ENCODE measurements around the gene PCSK4. TPM values are rescaled to one million over a fixed set of nuclear protein-coding genes. Genes with fewer than 3 reads are reported as not detected.
A peak's percentile ranks its signal among the peaks of the same experiment; 100 is the strongest.
"Not testable (repeated sequence)": the region's sequence is repeated elsewhere in the genome, so short reads cannot be mapped to it uniquely, and the experiment has no call there.

The PCSK4 gene
- total RNA-seq, 1 experiment from 2014 or later, result 0.96 TPM

- DNase-seq (ENCODE audit: low read depth), result peak; percentile 70
Observed at GRCh38 chr19:1453525-1454364, 36.4 kb downstream of the PCSK4 start.

- no peak for DNase-seq (ENCODE audit: low read depth)
Observed at GRCh38 chr19:1452802-1453524, 37.2 kb downstream of the PCSK4 start.

DNA sequence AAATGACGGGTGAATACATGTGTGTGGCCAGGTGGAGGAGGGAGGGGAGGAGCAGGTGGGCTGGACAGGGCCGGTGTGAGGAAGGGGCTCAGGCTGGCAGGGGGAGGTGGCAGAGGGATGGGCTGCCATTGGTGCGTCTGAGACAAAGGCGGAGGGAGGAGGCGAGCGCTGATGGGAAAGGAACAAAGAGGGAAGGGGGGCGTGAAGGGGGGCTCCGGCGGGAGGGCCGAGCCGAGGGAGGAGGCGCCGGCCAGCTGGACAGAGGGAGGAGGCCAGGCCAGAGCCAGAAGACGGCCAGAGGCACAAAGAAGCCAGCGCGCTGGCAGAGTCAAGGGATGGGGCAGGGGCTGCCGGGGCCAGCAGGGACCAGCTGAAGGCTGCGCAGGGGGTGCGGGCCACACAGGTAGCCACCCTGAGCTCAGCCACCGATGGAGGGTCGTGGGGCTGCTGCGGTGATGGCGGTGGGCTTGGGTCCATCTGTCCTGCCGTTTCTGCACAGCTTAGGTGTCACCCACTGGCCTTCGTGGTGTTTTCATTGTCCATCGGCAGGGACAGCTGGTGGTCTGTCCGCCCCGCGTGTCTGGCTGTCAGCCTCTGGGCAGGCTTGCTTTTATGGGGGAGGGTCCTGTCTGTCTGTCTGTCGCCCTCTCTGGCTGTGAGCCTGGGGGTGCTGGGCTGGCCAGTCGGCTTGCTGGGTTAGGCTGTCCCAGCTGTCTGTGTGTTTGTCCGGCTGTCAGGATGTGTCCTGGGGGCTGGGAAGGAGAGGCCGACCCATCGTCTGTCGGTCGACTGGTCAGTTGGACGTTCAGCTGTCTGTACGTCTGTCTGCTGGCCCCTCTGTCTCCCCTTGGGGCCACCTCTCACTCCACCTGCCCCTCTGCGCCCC lies 38.0 kb downstream of the PCSK4 start:
- no peak for DNase-seq (ENCODE audit: low read depth)

GRCh38 chr19:1450735-1451731 lies 39.1 kb downstream of the PCSK4 start:
- no peak for DNase-seq (ENCODE audit: low read depth)

DNA sequence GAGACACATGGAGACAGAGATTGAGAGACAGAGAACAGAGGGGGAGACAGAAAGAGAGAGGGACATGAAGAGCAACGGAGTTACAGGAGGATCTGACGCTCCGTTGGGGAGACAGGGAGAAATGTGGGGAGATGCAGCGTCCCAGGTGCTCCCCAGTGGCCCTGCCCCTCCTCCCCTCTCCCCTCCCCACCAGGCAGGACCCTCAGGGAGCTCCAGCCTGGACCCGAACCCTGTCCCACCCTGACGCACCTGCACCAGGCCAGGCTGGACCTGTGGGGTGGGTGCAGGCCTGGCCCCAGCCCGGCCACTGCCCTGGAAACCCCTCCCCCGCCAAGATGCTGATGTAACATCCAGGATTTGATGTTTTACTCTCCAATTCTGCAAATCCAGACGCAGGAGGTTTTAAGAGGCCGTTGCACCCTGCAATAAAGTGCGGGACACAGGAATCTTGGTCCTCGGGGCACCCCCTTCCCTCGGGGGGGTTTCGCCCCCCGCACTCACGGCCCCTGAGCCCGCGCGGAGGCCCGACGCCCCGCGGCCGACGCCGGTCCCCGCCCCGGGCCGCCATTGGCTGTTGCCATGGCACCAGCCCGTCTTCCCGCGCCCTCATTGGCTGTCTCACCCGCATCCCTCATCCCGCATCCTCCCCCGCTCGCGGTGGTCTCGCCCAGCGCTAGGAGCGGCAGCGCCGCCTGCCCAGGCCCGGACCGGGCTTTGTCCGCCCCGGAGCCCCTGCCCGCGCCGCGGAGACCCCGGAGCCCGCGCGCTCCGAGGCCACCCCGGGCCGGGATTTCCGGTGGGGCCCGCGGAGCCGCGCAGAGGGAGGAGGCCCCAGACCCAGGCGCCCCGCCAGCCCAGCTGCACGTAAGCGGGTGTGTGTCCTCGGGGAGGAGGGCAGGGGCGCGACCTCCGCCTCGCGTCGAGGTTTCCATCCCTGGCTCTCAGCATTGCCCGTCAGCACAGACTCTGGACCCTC lies 40.4 kb downstream of the PCSK4 start, which contains the start of gene APC2:
Gene APC2 (plus strand): TSS at position 655 of the 976 bp plus-strand sequence. CDS start 2,881 bp downstream, outside the sequence.
- no peak for DNase-seq (ENCODE audit: low read depth)

DNA sequence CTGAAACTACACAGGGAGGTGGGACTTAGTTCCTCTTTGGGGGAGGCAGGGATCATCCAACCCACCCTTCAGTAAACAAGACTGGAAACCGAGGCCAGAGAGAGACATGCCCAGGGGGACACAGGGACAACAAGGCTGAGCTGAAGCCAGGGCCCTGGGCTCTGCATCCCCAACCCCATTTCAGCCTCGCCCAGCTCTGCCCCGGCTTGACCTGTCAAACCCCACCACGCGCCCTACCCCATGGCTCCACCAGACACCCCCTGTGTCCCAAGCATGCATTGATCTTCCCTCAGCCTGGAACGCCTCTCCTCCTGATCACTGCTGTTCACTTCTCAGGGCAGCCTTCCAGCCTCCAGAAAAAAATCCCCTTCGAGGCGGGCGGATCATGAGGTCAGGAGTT lies 42.2 kb downstream of the PCSK4 start:
- DNase-seq (ENCODE audit: low read depth), result no peak

- no peak for DNase-seq (ENCODE audit: low read depth)
Observed at GRCh38 chr19:1447504-1447903, 42.6 kb downstream of the PCSK4 start.

DNA sequence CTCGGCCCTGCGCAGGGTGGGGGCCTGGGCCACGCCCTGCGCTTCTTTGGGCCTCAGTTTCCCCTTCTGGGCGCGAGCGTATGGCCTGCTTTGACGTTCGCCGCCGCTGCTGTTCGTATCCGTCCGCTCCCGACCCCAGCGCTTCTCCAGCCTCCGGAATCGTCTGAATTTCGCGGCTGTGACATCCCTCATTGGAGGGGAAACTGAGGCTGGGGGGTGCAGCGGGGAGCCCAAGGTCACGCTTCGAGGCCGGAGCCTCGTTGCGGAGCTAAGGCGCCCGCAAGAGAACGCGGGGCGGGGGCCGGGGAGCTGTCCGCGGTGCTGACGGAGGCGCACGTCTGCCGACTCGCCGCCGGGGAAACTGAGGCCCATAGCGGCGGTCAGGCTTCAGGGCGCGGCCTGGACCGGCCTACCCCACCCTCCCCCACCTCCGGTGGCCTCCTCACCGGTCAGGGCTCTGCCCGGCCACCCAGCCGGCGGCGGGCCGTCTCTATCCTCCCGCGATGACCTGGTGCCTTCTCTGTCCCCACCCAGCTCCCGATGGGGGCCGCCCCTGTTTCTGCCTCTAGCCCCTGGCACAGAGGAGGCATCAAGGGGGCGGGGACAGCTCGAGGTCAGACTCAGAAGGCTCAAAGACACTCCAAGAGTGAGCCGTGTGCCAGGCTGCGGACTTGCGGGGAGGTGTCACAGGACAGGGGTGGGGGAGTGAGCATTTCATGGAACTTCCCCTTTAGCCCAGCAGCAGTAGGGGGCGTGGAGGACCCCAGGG lies 43.3 kb downstream of the PCSK4 start:
- DNase-seq (ENCODE audit: low read depth), result peak; percentile 35

GRCh38 chr19:1445932-1446712 lies 44.0 kb downstream of the PCSK4 start:
- DNase-seq (ENCODE audit: low read depth), result peak; percentile 45

DNA sequence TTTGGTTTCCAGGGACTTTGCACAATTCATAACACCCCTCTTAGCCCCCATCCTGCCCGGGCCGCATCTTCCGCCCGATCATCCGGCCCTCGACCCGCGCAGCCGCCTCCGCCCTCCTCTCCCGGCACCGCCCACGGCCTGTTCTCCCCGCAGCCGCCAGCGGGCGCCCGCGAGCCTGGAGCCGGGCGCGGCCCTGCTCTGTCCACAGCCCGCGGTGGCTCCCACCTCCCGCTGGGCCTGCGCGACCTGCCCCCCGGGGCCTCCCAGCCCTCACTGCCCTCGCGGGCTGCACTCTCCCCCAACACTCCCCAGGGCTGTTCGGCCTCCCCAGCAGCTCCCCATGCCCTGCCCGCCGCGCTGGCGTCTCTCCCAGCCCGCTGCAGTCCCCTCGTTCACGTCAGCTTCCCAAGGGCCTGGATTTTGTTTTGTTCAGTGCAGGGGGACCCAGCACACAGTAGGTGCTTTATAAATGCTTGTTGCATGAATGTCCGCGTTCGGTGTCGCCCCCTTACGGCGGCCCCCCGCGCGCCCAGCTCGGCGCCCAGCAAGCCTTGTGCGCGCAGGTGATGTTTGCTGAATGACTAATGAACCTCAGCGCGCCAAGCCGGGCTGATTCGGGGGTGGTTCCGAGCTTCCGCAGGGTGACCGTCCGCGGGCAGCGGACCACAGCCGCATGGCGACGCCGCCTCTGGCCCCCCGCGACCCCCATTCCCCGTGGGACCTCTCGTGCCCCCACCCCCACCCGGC lies 44.8 kb downstream of the PCSK4 start:
- peak; percentile 54 for DNase-seq (ENCODE audit: low read depth)

- no peak for DNase-seq (ENCODE audit: low read depth)
Observed at GRCh38 chr19:1441677-1442438, 48.3 kb downstream of the PCSK4 start.

DNA sequence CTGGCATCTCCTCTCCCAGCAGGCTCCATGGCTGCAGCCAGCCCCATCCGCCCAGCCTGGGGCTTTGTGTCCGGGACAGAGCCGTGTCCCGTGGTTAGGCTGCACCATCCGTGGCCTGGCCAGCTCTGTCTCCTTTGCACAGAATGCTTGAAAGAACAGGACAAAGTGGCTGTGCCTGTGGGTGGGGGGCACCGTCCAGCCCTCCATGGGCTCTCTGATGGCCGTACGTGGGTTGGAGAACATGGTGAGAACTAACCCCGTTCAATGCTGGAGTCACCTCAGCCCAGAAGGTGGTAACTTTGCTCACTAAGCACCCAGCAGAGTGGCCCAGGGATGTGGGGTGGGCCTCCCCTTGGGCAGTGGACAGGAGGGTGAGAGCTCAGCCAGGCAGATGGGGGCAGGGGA lies 49.1 kb downstream of the PCSK4 start:
- DNase-seq (ENCODE audit: low read depth), result no peak

DNA sequence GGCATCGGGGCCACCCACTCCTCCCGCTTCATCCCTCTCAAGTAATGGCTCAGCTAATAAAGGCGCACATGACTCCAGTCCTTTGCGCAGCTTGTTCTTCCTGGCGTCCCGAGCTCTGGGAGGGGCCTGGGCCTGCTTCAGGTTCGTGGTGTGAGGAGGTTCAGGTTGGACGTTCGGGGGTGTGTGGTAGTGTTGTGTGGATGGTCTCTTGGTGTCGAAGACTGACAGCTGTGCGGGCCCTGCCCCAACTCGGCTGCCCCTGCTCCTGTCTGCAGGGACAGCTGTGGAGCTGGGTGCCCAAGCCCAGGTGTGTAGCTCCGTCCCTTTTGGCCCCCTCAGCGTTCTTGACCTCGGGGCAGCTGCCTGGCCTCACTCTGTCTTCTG lies 49.7 kb downstream of the PCSK4 start:
- no peak for DNase-seq (ENCODE audit: low read depth)

DNA sequence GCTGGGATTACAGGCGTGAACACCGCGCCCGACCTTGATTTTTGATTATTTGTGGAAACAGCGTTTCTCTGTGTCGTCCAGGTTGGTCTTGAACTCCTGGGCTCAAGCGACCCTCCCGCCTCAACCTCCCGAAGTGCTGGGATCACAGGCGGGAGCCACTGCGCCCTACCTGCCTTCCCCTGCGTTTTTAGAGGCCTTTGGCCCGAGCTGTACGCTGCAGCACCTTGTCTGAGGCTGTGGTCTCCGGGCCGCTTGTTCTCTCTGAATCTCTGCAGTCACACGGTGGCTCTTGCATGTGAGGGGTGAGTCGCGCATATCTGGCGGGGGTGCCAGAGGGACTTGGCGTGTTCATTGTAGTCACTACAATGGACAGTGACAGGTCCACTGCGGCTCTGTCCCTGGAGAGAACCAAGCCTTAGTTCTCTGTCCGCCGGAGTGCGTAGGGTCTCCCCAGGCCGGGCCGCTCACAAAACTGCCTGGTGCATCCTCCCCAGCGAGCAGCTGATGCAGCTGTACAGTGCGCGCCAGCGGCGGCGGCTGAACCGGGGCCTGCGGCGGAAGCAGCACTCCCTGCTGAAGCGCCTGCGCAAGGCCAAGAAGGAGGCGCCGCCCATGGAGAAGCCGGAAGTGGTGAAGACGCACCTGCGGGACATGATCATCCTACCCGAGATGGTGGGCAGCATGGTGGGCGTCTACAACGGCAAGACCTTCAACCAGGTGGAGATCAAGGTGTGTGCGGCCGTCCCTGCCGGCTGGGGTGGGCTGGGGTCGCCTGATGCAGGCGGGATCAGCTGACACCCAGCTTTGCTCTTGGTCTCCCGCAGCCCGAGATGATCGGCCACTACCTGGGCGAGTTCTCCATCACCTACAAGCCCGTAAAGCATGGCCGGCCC lies 50.4 kb downstream of the PCSK4 start:
- not testable (repeated sequence) for DNase-seq (ENCODE audit: low read depth)

GRCh38 chr19:1438933-1439354 lies 51.2 kb downstream of the PCSK4 start:
- no peak for DNase-seq (ENCODE audit: low read depth)

Data from M059J (cell line).